ENCODE results near the gene FAM25G. TPM values are rescaled to one million over a fixed set of nuclear protein-coding genes. Genes with fewer than 3 reads are reported as not detected.

Gene FAM25G
- total and polyA plus RNA-seq, 12 donors: not detected

- no peak overlapping the region for H3K4me3 ChIP-seq
- H3K36me3 ChIP-seq (replicated peaks in 1 of 2): no peaks in the 10 kb centered on the region
- H3K4me1 ChIP-seq (replicated peaks in 1 of 2): no peaks in the 10 kb centered on the region
- no peak for TF ChIP-seq CTCF (IDR thresholded peaks at IDR 0.05)
- TF ChIP-seq POLR2A (IDR thresholded peaks at IDR 0.05): no peak
- intact Hi-C loops (cut with DNase I): no loop called here
- WGBS, 4 donors: 71 to 79% (median 74%) methylated on average over 6 to 9 of the region's 9 CpGs
- H3K27ac ChIP-seq: no peak overlapping the region
- no peak for DNase-seq
- H3K9me3 ChIP-seq (replicated peaks in 1 of 3): peaks cover 0 to 5% (median 0%) of the 10 kb centered on the region in 3 donors
- H3K27me3 ChIP-seq: no peaks in the 10 kb centered on the region
Measured at GRCh38 chr10:47449102-47449978, 42.2 kb downstream of the FAM25G start.

- intact Hi-C loops (cut with DNase I): no loop called here
- no peaks in the 10 kb centered on the region for H3K4me1 ChIP-seq (replicated peaks in 1 of 2)
- TF ChIP-seq CTCF (IDR thresholded peaks at IDR 0.05) (no peak), POLR2A (IDR thresholded peaks at IDR 0.05) (no peak)
- H3K27ac ChIP-seq: no peak overlapping the region
- 76 to 84% (median 79%) methylated on average over 2 to 3 of the region's 3 CpGs for WGBS, 4 donors
- no peaks in the 10 kb centered on the region for H3K36me3 ChIP-seq (replicated peaks in 1 of 2)
- DNase-seq: no peak
- peaks cover 0 to 5% (median 0%) of the 10 kb centered on the region in 3 donors for H3K9me3 ChIP-seq (replicated peaks in 1 of 3)
- H3K27me3 ChIP-seq: no peaks in the 10 kb centered on the region
- H3K4me3 ChIP-seq: no peak overlapping the region
Measured at GRCh38 chr10:47447705-47448104, 43.8 kb downstream of the FAM25G start.

- Histone ChIP-seq H3K4me3 (no peak overlapping the region), H3K4me1 (replicated peaks in 1 of 2) (no peaks in the 10 kb centered on the region), H3K27me3 (no peaks in the 10 kb centered on the region), H3K27ac (no peak overlapping the region), H3K9me3 (replicated peaks in 1 of 3) (peaks cover 0 to 5% (median 0%) of the 10 kb centered on the region in 3 donors), H3K36me3 (replicated peaks in 1 of 2) (no peaks in the 10 kb centered on the region)
- intact Hi-C loops (cut with DNase I): no loop called here
- no peak for DNase-seq
- WGBS, 4 donors: 29 to 87% (median 82%) methylated on average over 1 to 4 of the region's 4 CpGs; no CpG with 5 or more reads in 1 of the 4 donors
- TF ChIP-seq POLR2A (IDR thresholded peaks at IDR 0.05) (no peak), CTCF (IDR thresholded peaks at IDR 0.05) (no peak)
Measured at GRCh38 chr10:47447209-47447608, 44.3 kb downstream of the FAM25G start.

- no peak overlapping the region for H3K27ac ChIP-seq
- WGBS, 4 donors: 70 to 91% (median 87%) methylated on average over 1 of the region's 1 CpG
- no peaks in the 10 kb centered on the region for H3K4me1 ChIP-seq (replicated peaks in 1 of 2)
- H3K27me3 ChIP-seq: no peaks in the 10 kb centered on the region
- peaks cover 0 to 5% (median 0%) of the 10 kb centered on the region in 3 donors for H3K9me3 ChIP-seq (replicated peaks in 1 of 3)
- no peak overlapping the region for H3K4me3 ChIP-seq
- no peaks in the 10 kb centered on the region for H3K36me3 ChIP-seq (replicated peaks in 1 of 2)
- DNase-seq: no peak
- intact Hi-C loops (cut with DNase I): no loop called here
- TF ChIP-seq POLR2A (IDR thresholded peaks at IDR 0.05) (no peak), CTCF (IDR thresholded peaks at IDR 0.05) (no peak)
Measured at GRCh38 chr10:47445720-47446119, 45.8 kb downstream of the FAM25G start.
